K562 (cell line): Measurements from ENCODE around the gene TM7SF2.

ENCODE experiments used
- ERF ChIP-seq: fragments of 450-650 bp; formaldehyde crosslinking; IDR thresholded peaks from 2 replicates; pipeline ENCODE4 v1.4.0; 2020; ENCODE audit warnings: mild to moderate bottlenecking, mixed read lengths
- L3MBTL2 ChIP-seq: fragments of 450-650 bp; IDR thresholded peaks from 2 replicates; pipeline ENCODE4 v1.6.1; 2016; ENCODE audit warnings: mild to moderate bottlenecking, moderate library complexity
- POLR2A ChIP-seq: fragments of 450-650 bp; conservative IDR thresholded peaks from 2 replicates; pipeline ENCODE4 v1.6.1; 2016

GRCh38 chr11:65087827-65088226, 23.8 kb upstream of the TM7SF2 start:
- TF ChIP-seq POLR2A = no peak
- no peak for TF ChIP-seq L3MBTL2
- no peak for TF ChIP-seq ERF
